K562 (cell line): ENCODE data around the gene PTBP3. TPM values are rescaled to one million over a fixed set of nuclear protein-coding genes. Genes with fewer than 3 reads are reported as not detected.
A peak's percentile ranks its signal among the peaks of the same experiment; 100 is the strongest.

Source experiments
- ATAC-seq: fragments of 200-7000 bp; cut with Tn5 transposase; 3 replicates; pipeline ENCODE4 v1.9.1; 2020; ENCODE audit warnings: moderate library complexity
- BruUV-seq: library from RNA; stranded (reverse); fragments of 400-500 nt; replicated peaks from 2 replicates; lab custom pipeline; 2021; lab: Mats Ljungman, UMichigan
- CTCF ChIA-PET: fragments of 300-600 bp; formaldehyde crosslinking; extraction: SDS; loops from one replicate; lab custom pipeline; 2021; ENCODE audit warnings: low intra/inter-chr PET ratio; lab: Yijun Ruan, JAX
- POLR2A ChIA-PET: fragments of 300-600, 350-650 bp; sonication (Branson Sonifier 250); formaldehyde crosslinking; extraction: SDS; loops from one replicate; lab custom pipeline; 2021; ENCODE audit warnings: antibody characterized with exemption, inconsistent platforms; lab: Yijun Ruan, JAX
- DNase-seq, 4 experiments: peaks; one replicate each; pipeline versions ENCODE4 v3.0.0 to v3.0.0-alpha.2; 2011 to 2018; ENCODE audit warnings: low spot score in 3 of 4, mixed read lengths in 3 of 4; ENCODE audit errors: extremely low read depth in 1 of 4
- FAIRE-seq: peaks from 2 replicates; lab custom pipeline; 2011; peaks lifted over from hg19 to GRCh38; lab: Jason Lieb, UNC
- H2AFZ ChIP-seq: 2 replicates; pipeline ENCODE4 v1.6.0; 2011; ENCODE audit warnings: low read depth, low read length, control low read depth, inconsistent platforms
- H3K27ac ChIP-seq: fragments of 200-600 bp; 3 replicates; pipeline ENCODE4 v1.8.0; 2011; ENCODE audit warnings: low read depth, mild to moderate bottlenecking, control low read depth, inconsistent platforms, low read length, moderate library complexity, mixed read lengths; ENCODE audit errors: extremely low read depth
- H3K27me3 ChIP-seq, 2 experiments: fragments of 300-600 bp in 1 of 2; 2 replicates in 1 of 2; 3 replicates in 1 of 2; pipeline versions ENCODE4 v1.6.0 to v1.8.0; 2011; ENCODE audit warnings: inconsistent platforms in 2 of 2, low read length in 2 of 2, mild to moderate bottlenecking in 1 of 2, mixed read lengths in 1 of 2, moderate library complexity in 1 of 2; ENCODE audit not compliant: control insufficient read depth in 2 of 2, insufficient read depth in 2 of 2
- H3K36me3 ChIP-seq: fragments of 300-600 bp; 3 replicates; pipeline ENCODE4 v1.8.0; 2011; ENCODE audit warnings: mild to moderate bottlenecking, low read length, inconsistent platforms; ENCODE audit not compliant: control insufficient read depth, insufficient read depth
- H3K4me1 ChIP-seq, 2 experiments: fragments of 200-600 bp in 1 of 2; replicated peaks in 1 of 2; 2 replicates in 1 of 2; 3 replicates in 1 of 2; pipeline versions ENCODE4 v1.5.1 to v1.8.0; 2011; ENCODE audit warnings: inconsistent platforms in 2 of 2, low read length in 2 of 2, mild to moderate bottlenecking in 1 of 2, mixed read lengths in 1 of 2, moderate library complexity in 1 of 2; ENCODE audit not compliant: control insufficient read depth in 2 of 2, insufficient read depth in 2 of 2
- H3K4me2 ChIP-seq: 2 replicates; pipeline ENCODE4 v1.6.1; 2011; ENCODE audit warnings: low read length, control low read depth, inconsistent platforms, mixed read lengths; ENCODE audit not compliant: insufficient read depth
- H3K4me3 ChIP-seq: fragments of 200-600 bp; sonication (generic), shearing (Covaris generic); 2 replicates; pipeline ENCODE4 v1.5.1; 2016; ENCODE audit warnings: control low read depth, inconsistent platforms
- H3K79me2 ChIP-seq: fragments of 200-600 bp; 3 replicates; pipeline ENCODE4 v1.8.0; 2011; ENCODE audit warnings: low read length, inconsistent platforms; ENCODE audit not compliant: control insufficient read depth, insufficient read depth
- H3K9ac ChIP-seq, 2 experiments: 2 replicates each; pipeline versions ENCODE4 v1.6.0 to v1.6.1; 2011; ENCODE audit warnings: low read depth in 2 of 2, low read length in 2 of 2, control low read depth in 1 of 2, inconsistent platforms in 1 of 2, mild to moderate bottlenecking in 1 of 2, mixed read lengths in 1 of 2; ENCODE audit not compliant: insufficient read depth in 1 of 2
- H3K9me1 ChIP-seq: one replicate; pipeline ENCODE4 v1.6.0; 2011; ENCODE audit warnings: inconsistent platforms, mild to moderate bottlenecking, low read length, moderate library complexity; ENCODE audit not compliant: control insufficient read depth, insufficient read depth
- H3K9me3 ChIP-seq: replicated peaks from 2 replicates; pipeline ENCODE4 v1.5.1; 2011; ENCODE audit warnings: low read depth, low read length, inconsistent platforms; ENCODE audit not compliant: control insufficient read depth, insufficient read depth
- H4K20me1 ChIP-seq: replicated peaks from 2 replicates; pipeline ENCODE4 v1.6.1; 2011; ENCODE audit warnings: low read length, inconsistent platforms, mixed read lengths; ENCODE audit not compliant: control insufficient read depth, insufficient read depth
- FOS ChIP-seq: IDR thresholded peaks from 3 replicates; pipeline ENCODE4 v1.6.1; 2011; ENCODE audit not compliant: insufficient read length; ENCODE audit errors: extremely low read depth
- ILK ChIP-seq: fragments of 450-650 bp; IDR thresholded peaks from 2 replicates; pipeline ENCODE4 v1.6.1; 2016; ENCODE audit warnings: missing genetic modification characterization, low read depth, mild to moderate bottlenecking, missing compliant biosample characterization, moderate library complexity, borderline replicate concordance
- LCOR ChIP-seq: sonication (generic); formaldehyde crosslinking; IDR thresholded peaks from 2 replicates; pipeline ENCODE4 v1.8.0; 2022; ENCODE audit warnings: mild to moderate bottlenecking, missing genetic modification reagents
- MEF2D ChIP-seq: conservative IDR thresholded peaks from 2 replicates; pipeline ENCODE4 v1.6.1; 2016; ENCODE audit warnings: low read depth, missing genetic modification characterization, missing compliant biosample characterization
- NFIC ChIP-seq: fragments of 450-650 bp; IDR thresholded peaks from 2 replicates; pipeline ENCODE4 v1.6.1; 2017; ENCODE audit warnings: mild to moderate bottlenecking, inconsistent platforms
- ZBTB12 ChIP-seq: fragments of 250-450 bp; sonication (Bioruptor Pico); IDR thresholded peaks from 2 replicates; pipeline ENCODE4 v1.4.0; 2020
- ZNF41 ChIP-seq: fragments of 250-450 bp; sonication (Bioruptor Pico); conservative IDR thresholded peaks from 2 replicates; pipeline ENCODE4 v1.4.0; 2020; ENCODE audit warnings: mild to moderate bottlenecking
- WGBS: fragments of 100-300 bp; shearing (Covaris generic); methylation state at CpG from one replicate; pipeline ENCODE4 v1.1.6; 2016; ENCODE audit warnings: low coverage, mixed read lengths; ENCODE audit not compliant: insufficient coverage; ENCODE audit errors: missing lambda C conversion rate; 5-methylcytosine and 5-hydroxymethylcytosine counted together
- in situ Hi-C: fragments of 300-500 bp; cut with MboI; formaldehyde crosslinking; loops from 4 replicates; pipeline ENCODE4 v1.15.0; 2018; ENCODE audit warnings: inconsistent platforms, mixed read lengths
- intact Hi-C: fragments of 100-400 bp; cut with micrococcal nuclease; formaldehyde crosslinking; loops from 2 replicates; pipeline ENCODE4 v1.14.2; 2022
- polyA plus RNA-seq, 8 experiments: library from polyadenylated mRNA; depleted of rRNA in 4 of 8; stranded (reverse) in 5 of 8; unstranded in 3 of 8; fragments of >200 nt; fragmentation: Nextera tagmentation in 2 of 8; fragmentation: Illumina TruSeq in 1 of 8; extraction: Ambion mirVana in 2 of 8; extraction: Trizol in 1 of 8; gene quantifications; 2 replicates each; pipeline versions ENCODE4 v1.2.1 to v1.2.3, GENCODE V29; 2011 to 2014; ENCODE audit warnings: inconsistent platforms in 1 of 8, missing spikeins in 1 of 8
- total RNA-seq, 7 experiments: library from RNA; depleted of rRNA in 6 of 7; stranded (reverse); fragments of >200 nt in 6 of 7; fragmentation: Illumina TruSeq in 2 of 7; extraction: Trizol in 2 of 7; gene quantifications; 2 replicates each; pipeline versions ENCODE4 v1.2.1 to v1.2.3, GENCODE V29; 2011 to 2021; ENCODE audit warnings: low replicate concordance in 1 of 7

The PTBP3 gene
- total and polyA plus RNA-seq, 9 of the 15 experiments (the other 6 are each of a cell fraction or from before 2014, with no cell fraction given): 22.4 to 132 (median 68.0) TPM

- TF ChIP-seq ZBTB12: no peak
- TF ChIP-seq ILK (tag): no peak
- no peak for TF ChIP-seq MEF2D (tag)
- TF ChIP-seq FOS: no peak
- no peak for TF ChIP-seq LCOR (CRISPR knock-in tag)
Measured at GRCh38 chr9:112186695-112187094, 146.7 kb downstream of the PTBP3 start (continued).

DNA sequence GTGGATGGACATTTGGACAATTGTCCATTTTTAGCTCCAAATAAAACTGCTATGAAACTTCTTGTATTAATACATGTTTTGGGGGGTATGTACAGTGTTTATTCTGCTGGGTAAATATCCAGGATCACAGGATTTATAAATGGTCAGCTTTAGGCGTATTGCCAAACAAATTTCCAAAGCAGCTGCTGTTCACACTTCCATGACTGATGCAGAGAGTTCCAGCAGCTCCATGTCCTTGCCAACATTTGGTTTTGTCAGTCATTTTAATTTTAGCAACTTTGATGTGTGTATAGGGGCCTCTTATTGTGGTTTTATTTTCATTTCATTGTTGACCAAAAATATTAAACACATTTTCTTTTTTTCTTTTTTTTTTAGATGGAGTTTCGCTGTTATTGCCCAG, 148.5 kb downstream of the PTBP3 start:
- in situ Hi-C loops (no loop called here), intact Hi-C loops (loop anchor here (5.0 kb wide), 1 partner anchor 192 kb away; no protein-coding TSS in a partner anchor)
- H3K27ac ChIP-seq: no peak overlapping the region
- H3K79me2 ChIP-seq: no peaks in the 10 kb centered on the region
- no peak overlapping the region for H3K4me3 ChIP-seq
- DNase-seq (no peak), ATAC-seq (no peak), FAIRE-seq (no peak)
- CTCF ChIA-PET: no interaction called here
- H3K9me1 ChIP-seq: no peaks in the 10 kb centered on the region
- peaks cover 4 to 19% of the 10 kb centered on the region in 2 experiments; a peak in 4 of 5 replicates for H3K4me1 ChIP-seq
- POLR2A ChIA-PET: interaction anchor here (0.6 to 1.7 kb wide), 2 partner anchors 10 to 99 kb away, joined by 5 to 9 read pairs; no protein-coding TSS in a partner anchor
- no peaks in the 10 kb centered on the region for H3K9me3 ChIP-seq
- no peaks in the 10 kb centered on the region for H3K27me3 ChIP-seq
- WGBS: 85% methylated on average over 2 of the region's 2 CpGs
- no peaks in the 10 kb centered on the region; the same call in 2 of the 3 replicates for H3K36me3 ChIP-seq
- BruUV-seq: no TSS peak
- H3K4me2 ChIP-seq: no peak overlapping the region
- TF ChIP-seq ZNF41 (CRISPR knock-in tag) (no peak), NFIC (0 out of 2 replicates have a peak, but pooled peaks have one; percentile 19)
- H3K9ac ChIP-seq: no peak overlapping the region
- no peaks in the 10 kb centered on the region for H4K20me1 ChIP-seq
- no peak overlapping the region for H2AFZ ChIP-seq
